K562 (cell line): ENCODE results near the gene RNF115.

Experiments used
- CBX3 ChIP-seq, 2 experiments: IDR thresholded peaks; 1 replicate in 1 of 2; 2 replicates in 1 of 2; pipeline ENCODE4 v1.6.1; 2012; ENCODE audit warnings: inconsistent platforms in 2 of 2, low read length in 2 of 2, borderline replicate concordance in 1 of 2, control low read depth in 1 of 2
- EGR1 ChIP-seq: fragments of 450-650 bp; conservative IDR thresholded peaks from 2 replicates; pipeline ENCODE4 v1.6.1; 2017; ENCODE audit warnings: mild to moderate bottlenecking
- HINFP ChIP-seq: fragments of 450-650 bp; conservative IDR thresholded peaks from 2 replicates; pipeline ENCODE4 v1.6.1; 2016; ENCODE audit warnings: missing genetic modification characterization, low read depth, mild to moderate bottlenecking, control low read depth, missing compliant biosample characterization
- MAFK ChIP-seq: IDR thresholded peaks from 2 replicates; pipeline ENCODE4 v1.6.1; 2011; ENCODE audit warnings: low read length, improper control_type of control experiment
- MAZ ChIP-seq, 2 experiments: fragments of 450-650 bp in 1 of 2; sonication (generic) in 1 of 2; formaldehyde crosslinking; IDR thresholded peaks in 1 of 2; conservative IDR thresholded peaks in 1 of 2; 2 replicates each; pipeline versions ENCODE4 v1.4.0 to v1.5.0; 2020; ENCODE audit warnings: mild to moderate bottlenecking in 1 of 2, missing genetic modification reagents in 1 of 2
- MCM7 ChIP-seq, 2 experiments: fragments of 450-650 bp; IDR thresholded peaks; 2 replicates each; pipeline ENCODE4 v1.6.1; 2016 to 2018
- NRF1 ChIP-seq, 2 experiments: fragments of 450-650 bp; IDR thresholded peaks in 1 of 2; conservative IDR thresholded peaks in 1 of 2; 2 replicates each; pipeline ENCODE4 v1.6.1; 2014; ENCODE audit warnings: mild to moderate bottlenecking in 2 of 2
- POLR2AphosphoS5 ChIP-seq: IDR thresholded peaks from 2 replicates; pipeline ENCODE4 v1.6.1; 2011; ENCODE audit warnings: mild to moderate bottlenecking, low read depth, low read length, moderate library complexity; ENCODE audit not compliant: control insufficient read depth, insufficient read depth
- POLR3A ChIP-seq: IDR thresholded peaks from 2 replicates; pipeline ENCODE4 v1.6.1; 2011; ENCODE audit warnings: borderline replicate concordance, mild to moderate bottlenecking, moderate library complexity; ENCODE audit not compliant: insufficient read length, insufficient read depth; ENCODE audit errors: extremely low read depth
- RBBP5 ChIP-seq: fragments of 200-600 bp; sonication (generic); IDR thresholded peaks from 2 replicates; pipeline ENCODE4 v1.6.1; 2012; ENCODE audit warnings: borderline replicate concordance, mild to moderate bottlenecking, low read length, control low read depth, inconsistent platforms; ENCODE audit not compliant: insufficient read depth, poor library complexity, severe bottlenecking
- SMAD3 ChIP-seq: fragments of 450-650 bp; formaldehyde crosslinking; conservative IDR thresholded peaks from 2 replicates; pipeline ENCODE4 v1.4.0; 2020; ENCODE audit warnings: mild to moderate bottlenecking
- TCF7L2 ChIP-seq: fragments of 150-350 bp; IDR thresholded peaks from 2 replicates; pipeline ENCODE4 v1.6.1; 2016; ENCODE audit warnings: low read depth, mild to moderate bottlenecking, low read length, moderate library complexity
- ZBTB7A ChIP-seq: IDR thresholded peaks from 2 replicates; pipeline ENCODE4 v1.6.1; 2011; ENCODE audit warnings: low read depth, mild to moderate bottlenecking, low read length, moderate library complexity, borderline replicate concordance; ENCODE audit not compliant: control insufficient read depth
- TF ChIP-seq, protein P1 (sequence below), 3 experiments: IDR thresholded peaks in 2 of 3; conservative IDR thresholded peaks in 1 of 3; 2 replicates each; pipeline ENCODE4 v1.5.1; 2011 to 2012; ENCODE audit warnings: low read length in 3 of 3, mild to moderate bottlenecking in 3 of 3, control low read depth in 2 of 3, improper control_type of control experiment in 1 of 3, inconsistent platforms in 1 of 3, low read depth in 1 of 3, mixed read lengths in 1 of 3, moderate library complexity in 1 of 3; ENCODE audit not compliant: insufficient read depth in 2 of 3

GRCh38 chr1:145736191-145736590 is 87.7 kb downstream of the RNF115 start:
- TF ChIP-seq RBBP5 (no peak), HINFP (tag) (no peak), MAFK (no peak), EGR1 (no peak), MAZ (CRISPR knock-in tag; conservative IDR thresholded peaks at IDR 0.05 in 1 of 2, IDR thresholded peaks at IDR 0.05 in 1 of 2) (no peak), MCM7 (IDR thresholded peaks at IDR 0.05) (no peak), ZBTB7A (no peak), POLR3A (no peak), POLR2AphosphoS5 (no peak), TCF7L2 (no peak), SMAD3 (CRISPR knock-in tag) (no peak), CBX3 (IDR thresholded peaks at IDR 0.05; ENCODE audit: borderline replicate concordance in 1 of 2, low read length in 2 of 2) (no peak), NRF1 (conservative IDR thresholded peaks at IDR 0.05 in 1 of 2, IDR thresholded peaks at IDR 0.05 in 1 of 2) (no peak)
- TF ChIP-seq, protein P1, sequence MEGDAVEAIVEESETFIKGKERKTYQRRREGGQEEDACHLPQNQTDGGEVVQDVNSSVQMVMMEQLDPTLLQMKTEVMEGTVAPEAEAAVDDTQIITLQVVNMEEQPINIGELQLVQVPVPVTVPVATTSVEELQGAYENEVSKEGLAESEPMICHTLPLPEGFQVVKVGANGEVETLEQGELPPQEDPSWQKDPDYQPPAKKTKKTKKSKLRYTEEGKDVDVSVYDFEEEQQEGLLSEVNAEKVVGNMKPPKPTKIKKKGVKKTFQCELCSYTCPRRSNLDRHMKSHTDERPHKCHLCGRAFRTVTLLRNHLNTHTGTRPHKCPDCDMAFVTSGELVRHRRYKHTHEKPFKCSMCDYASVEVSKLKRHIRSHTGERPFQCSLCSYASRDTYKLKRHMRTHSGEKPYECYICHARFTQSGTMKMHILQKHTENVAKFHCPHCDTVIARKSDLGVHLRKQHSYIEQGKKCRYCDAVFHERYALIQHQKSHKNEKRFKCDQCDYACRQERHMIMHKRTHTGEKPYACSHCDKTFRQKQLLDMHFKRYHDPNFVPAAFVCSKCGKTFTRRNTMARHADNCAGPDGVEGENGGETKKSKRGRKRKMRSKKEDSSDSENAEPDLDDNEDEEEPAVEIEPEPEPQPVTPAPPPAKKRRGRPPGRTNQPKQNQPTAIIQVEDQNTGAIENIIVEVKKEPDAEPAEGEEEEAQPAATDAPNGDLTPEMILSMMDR (IDR thresholded peaks at IDR 0.05 in 2 of 3, conservative IDR thresholded peaks at IDR 0.05 in 1 of 3; ENCODE audit: insufficient read depth in 2 of 3, low read depth in 1 of 3, low read length in 3 of 3) = no peak
